ENCODE measurements around the gene GLUL. TPM values are rescaled to one million over a fixed set of nuclear protein-coding genes. Genes with fewer than 3 reads are reported as not detected.
A peak's percentile ranks its signal among the peaks of the same experiment; 100 is the strongest.
"Not testable (repeated sequence)": the region's sequence is repeated elsewhere in the genome, so short reads cannot be mapped to it uniquely, and the experiment has no call there.

The GLUL gene
- total RNA-seq, 3 donors from 2014 or later (not counting 1 experiment from before 2014, with no cell fraction given), result 128 to 420 (median 134) TPM

DNA sequence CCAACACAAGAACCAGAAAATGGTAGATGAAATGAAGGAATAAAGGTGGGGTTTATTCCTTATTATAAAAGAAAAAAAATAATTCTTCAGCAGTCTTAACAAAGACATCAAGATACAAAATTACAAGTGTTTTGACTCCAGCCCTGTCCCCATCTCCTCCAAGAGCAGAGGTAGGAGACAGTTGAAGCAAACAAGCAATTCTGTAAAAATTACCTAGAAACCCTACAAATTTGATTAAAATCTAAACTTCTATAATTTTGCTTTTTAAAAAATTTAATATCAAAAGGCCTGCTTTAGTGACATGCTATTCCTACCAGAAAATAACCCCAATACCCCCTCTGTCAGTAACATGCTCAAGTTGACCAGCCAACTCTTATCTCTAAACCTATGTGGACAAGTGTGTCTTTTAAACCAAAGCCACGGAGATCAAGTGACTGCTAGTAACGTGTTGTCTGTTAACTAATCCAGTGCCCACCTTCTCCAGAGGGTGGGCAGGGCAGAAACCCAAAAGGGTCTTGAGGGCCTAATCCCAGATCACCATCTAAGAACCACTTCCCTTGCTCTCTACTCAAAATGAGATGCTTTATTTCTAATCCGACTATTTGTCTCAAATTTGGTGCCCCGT lies 8.4 kb downstream of the GLUL start:
- intact Hi-C loops (cut with micrococcal nuclease), result no loop called here
- Histone ChIP-seq H3K27ac (ENCODE audit: low read length) (no peak overlapping the region), H3K36me3 (ENCODE audit: control insufficient read depth, insufficient read depth, low read length) (peaks cover 51% of the 10 kb centered on the region), H3K9me3 (ENCODE audit: control insufficient read depth, insufficient read depth, low read length) (no peaks in the 10 kb centered on the region), H3K4me3 (ENCODE audit: low read length) (no peak overlapping the region), H3K4me1 (ENCODE audit: control insufficient read depth, insufficient read depth, low read length) (no peaks in the 10 kb centered on the region), H3K27me3 (ENCODE audit: control insufficient read depth, insufficient read depth, low read length) (no peaks in the 10 kb centered on the region)
- Mint-ChIP-seq H3K27ac (peak overlapping the region in 1 of 2 donors; percentile 11), H3K36me3 (peaks cover 33% of the 10 kb centered on the region), H3K9me3 (no peaks in the 10 kb centered on the region), H3K27me3 (ENCODE audit: low read depth in 2 of 2) (no peaks in the 10 kb centered on the region), H3K4me1 (no peaks in the 10 kb centered on the region), H3K4me3 (no peak overlapping the region)
- ATAC-seq, result no peak
- DNase-seq, result no peak
- TF ChIP-seq, protein P1, sequence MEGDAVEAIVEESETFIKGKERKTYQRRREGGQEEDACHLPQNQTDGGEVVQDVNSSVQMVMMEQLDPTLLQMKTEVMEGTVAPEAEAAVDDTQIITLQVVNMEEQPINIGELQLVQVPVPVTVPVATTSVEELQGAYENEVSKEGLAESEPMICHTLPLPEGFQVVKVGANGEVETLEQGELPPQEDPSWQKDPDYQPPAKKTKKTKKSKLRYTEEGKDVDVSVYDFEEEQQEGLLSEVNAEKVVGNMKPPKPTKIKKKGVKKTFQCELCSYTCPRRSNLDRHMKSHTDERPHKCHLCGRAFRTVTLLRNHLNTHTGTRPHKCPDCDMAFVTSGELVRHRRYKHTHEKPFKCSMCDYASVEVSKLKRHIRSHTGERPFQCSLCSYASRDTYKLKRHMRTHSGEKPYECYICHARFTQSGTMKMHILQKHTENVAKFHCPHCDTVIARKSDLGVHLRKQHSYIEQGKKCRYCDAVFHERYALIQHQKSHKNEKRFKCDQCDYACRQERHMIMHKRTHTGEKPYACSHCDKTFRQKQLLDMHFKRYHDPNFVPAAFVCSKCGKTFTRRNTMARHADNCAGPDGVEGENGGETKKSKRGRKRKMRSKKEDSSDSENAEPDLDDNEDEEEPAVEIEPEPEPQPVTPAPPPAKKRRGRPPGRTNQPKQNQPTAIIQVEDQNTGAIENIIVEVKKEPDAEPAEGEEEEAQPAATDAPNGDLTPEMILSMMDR (IDR thresholded peaks at IDR 0.05), result no peak
- WGBS (ENCODE audit: insufficient coverage), result 74% methylated on average over 4 of the region's 4 CpGs

DNA sequence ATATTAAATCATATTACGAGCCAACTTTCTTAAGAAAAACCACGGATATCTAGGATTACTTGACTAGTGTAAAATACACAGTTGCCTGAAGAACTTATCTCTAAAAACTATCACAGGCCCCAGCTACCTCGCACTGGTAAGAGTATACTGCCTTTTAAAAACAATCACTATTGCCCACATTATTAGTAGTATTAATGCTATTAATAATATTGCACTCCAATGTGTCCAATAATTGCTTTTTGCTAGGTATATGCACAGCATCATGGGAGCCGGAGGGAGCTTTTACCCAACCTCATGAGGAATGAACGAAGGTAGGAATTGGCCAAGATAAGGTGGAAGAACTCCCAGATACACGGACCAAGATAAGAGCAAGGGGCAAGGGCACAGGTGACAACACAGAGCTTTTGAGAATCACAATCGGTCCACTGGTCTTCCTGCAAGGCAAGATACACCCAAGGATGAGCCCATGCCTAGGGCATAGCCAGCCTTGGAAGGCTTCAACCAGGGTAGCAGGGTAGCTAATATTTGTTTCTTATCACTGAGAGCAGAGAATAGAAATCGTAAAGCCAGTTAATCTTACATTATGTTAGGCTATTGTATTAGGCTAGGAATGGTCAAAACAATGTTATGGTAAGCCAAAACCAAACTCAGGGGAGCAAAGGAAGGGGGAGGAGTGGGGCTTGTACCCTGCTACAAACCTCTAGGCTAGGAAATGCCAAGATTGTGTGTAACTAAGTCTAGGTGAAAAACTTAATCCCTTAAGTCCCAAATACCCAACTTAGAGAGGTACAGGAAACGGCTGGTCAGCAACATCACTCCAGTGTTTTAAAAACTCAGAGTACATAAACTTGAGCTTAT lies 9.4 kb downstream of the GLUL start:
- Mint-ChIP-seq H3K4me1 (no peaks in the 10 kb centered on the region), H3K36me3 (peaks cover 25% of the 10 kb centered on the region), H3K27ac (peak overlapping the region; percentile 11 to 39), H3K27me3 (ENCODE audit: low read depth in 2 of 2) (no peaks in the 10 kb centered on the region), H3K4me3 (no peak overlapping the region), H3K9me3 (no peaks in the 10 kb centered on the region)
- intact Hi-C loops (cut with micrococcal nuclease), result no loop called here
- Histone ChIP-seq H3K27ac (ENCODE audit: low read length) (no peak overlapping the region), H3K27me3 (ENCODE audit: control insufficient read depth, insufficient read depth, low read length) (no peaks in the 10 kb centered on the region), H3K4me1 (ENCODE audit: control insufficient read depth, insufficient read depth, low read length) (no peaks in the 10 kb centered on the region), H3K4me3 (ENCODE audit: low read length) (no peak overlapping the region), H3K9me3 (ENCODE audit: control insufficient read depth, insufficient read depth, low read length) (no peaks in the 10 kb centered on the region), H3K36me3 (ENCODE audit: control insufficient read depth, insufficient read depth, low read length) (peaks cover 41% of the 10 kb centered on the region)
- WGBS (ENCODE audit: insufficient coverage), result 93% methylated on average over 8 of the region's 9 CpGs
- TF ChIP-seq, protein P1 (IDR thresholded peaks at IDR 0.05), result no peak
- DNase-seq (no peak), ATAC-seq (no peak)

DNA sequence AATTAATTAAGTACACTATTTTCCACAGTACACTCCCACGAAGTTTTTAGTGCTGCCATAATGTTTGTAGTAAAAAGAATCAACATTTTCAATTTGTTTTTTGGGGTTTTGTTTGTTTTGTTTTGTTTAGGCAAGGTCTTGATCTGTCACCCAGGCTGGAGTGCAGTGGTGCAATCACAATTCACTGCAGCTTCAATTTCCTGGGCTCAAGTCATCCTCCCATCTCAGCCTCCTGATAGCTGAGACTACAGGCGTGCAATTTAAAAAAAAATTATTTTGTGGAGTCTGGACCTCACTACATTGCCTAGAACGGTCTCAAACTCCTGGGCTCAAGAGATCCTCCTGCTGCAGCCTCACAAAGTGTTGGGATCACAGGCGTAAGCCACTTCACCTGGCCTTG lies 11.4 kb downstream of the GLUL start:
- Mint-ChIP-seq H3K9me3 (no peaks in the 10 kb centered on the region), H3K4me3 (no peak overlapping the region), H3K36me3 (peaks cover 9% of the 10 kb centered on the region), H3K27ac (no peak overlapping the region), H3K4me1 (no peaks in the 10 kb centered on the region), H3K27me3 (ENCODE audit: low read depth in 2 of 2) (no peaks in the 10 kb centered on the region)
- Histone ChIP-seq H3K9me3 (ENCODE audit: control insufficient read depth, insufficient read depth, low read length) (no peaks in the 10 kb centered on the region), H3K27me3 (ENCODE audit: control insufficient read depth, insufficient read depth, low read length) (no peaks in the 10 kb centered on the region), H3K27ac (ENCODE audit: low read length) (no peak overlapping the region), H3K4me1 (ENCODE audit: control insufficient read depth, insufficient read depth, low read length) (no peaks in the 10 kb centered on the region), H3K4me3 (ENCODE audit: low read length) (no peak overlapping the region), H3K36me3 (ENCODE audit: control insufficient read depth, insufficient read depth, low read length) (peaks cover 23% of the 10 kb centered on the region)
- intact Hi-C loops (cut with micrococcal nuclease), result no loop called here
- DNase-seq (no peak), ATAC-seq (no peak)
- WGBS (ENCODE audit: insufficient coverage), result 95% methylated on average over 3 of the region's 4 CpGs
- TF ChIP-seq, protein P1 (IDR thresholded peaks at IDR 0.05), result no peak

DNA sequence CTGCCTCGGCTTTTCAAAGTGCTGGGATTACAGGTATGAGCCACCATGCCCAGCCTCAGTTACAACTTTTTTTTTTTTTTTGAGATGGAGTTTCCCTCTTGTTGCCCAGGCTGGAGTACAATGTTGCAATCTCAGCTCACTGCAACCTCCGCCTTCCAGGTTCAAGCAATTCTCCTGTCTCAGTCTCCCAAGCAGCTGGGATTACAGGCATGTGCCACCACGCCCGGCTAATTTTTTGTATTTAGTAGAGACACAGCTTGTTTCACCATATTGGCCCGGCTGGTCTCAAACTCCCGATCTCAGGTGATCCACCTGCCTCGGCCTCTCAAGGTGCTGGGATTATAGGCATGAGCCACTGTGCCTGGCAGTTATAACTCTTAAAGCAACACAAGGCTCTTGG lies 11.8 kb downstream of the GLUL start:
- H3K4me1 ChIP-seq (ENCODE audit: control insufficient read depth, insufficient read depth, low read length); H3K27me3 ChIP-seq (ENCODE audit: control insufficient read depth, insufficient read depth, low read length); H3K27ac Mint-ChIP-seq; ATAC-seq; intact Hi-C loops (cut with micrococcal nuclease); H3K27ac ChIP-seq (ENCODE audit: low read length); H3K27me3 Mint-ChIP-seq (ENCODE audit: low read depth in 2 of 2); H3K4me3 ChIP-seq (ENCODE audit: low read length); DNase-seq; H3K4me3 Mint-ChIP-seq; H3K9me3 Mint-ChIP-seq; H3K9me3 ChIP-seq (ENCODE audit: control insufficient read depth, insufficient read depth, low read length); H3K36me3 Mint-ChIP-seq; H3K4me1 Mint-ChIP-seq: not testable (repeated sequence)
- 96% methylated on average over 7 of the region's 7 CpGs for WGBS (ENCODE audit: insufficient coverage)
- peaks cover 21% of the 10 kb centered on the region for H3K36me3 ChIP-seq (ENCODE audit: control insufficient read depth, insufficient read depth, low read length)

Measured in natural killer cell (primary cell).